HG03064 (cell line): Measurements from ENCODE around the gene ASAP2.

Experiments used
- ATAC-seq: cut with Tn5 transposase; IDR thresholded peaks from one replicate; pipeline ENCODE4 v1.9.1; 2021; ENCODE audit warnings: low read depth; ENCODE audit not compliant: unreplicated experiment

ASAP2 gene

DNA sequence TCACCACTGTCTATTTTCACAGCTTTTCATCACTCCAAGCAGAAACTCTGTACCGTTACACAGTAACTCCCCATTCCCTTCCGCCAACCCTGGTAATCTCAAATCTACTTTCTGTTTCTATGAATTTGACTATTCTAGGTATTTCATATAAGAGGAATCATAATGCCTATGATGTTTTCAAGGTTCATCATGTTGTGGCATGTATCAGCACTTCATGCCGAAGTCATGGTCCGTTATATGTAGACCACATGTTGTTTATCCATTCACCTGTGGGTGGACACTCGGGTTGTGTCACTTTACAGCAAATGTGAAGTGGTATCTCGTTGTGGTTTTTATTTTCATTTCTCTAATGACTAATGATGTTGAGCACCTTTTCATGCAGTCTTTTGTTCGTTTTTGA lies 238.5 kb downstream of the ASAP2 start:
- ATAC-seq: no peak

DNA sequence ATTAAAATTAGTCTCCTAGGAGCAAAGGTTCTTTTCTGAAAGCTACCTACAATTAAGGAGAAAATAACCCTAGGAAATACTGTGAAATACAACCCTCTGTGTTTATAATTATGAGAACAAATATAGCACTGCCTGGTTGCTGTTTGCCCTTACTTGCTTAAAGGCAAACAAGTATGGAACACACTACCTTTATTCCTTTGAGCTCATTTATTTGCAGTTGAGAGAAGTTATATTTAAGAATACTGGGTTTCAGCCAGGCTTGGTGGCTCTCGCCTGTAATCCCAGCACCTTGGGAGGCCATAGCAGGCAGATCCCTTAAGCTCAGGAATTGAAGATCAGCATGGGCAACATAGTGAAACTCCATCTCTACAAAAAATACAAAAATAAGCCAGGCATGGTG lies 244.6 kb downstream of the ASAP2 start:
- ATAC-seq: no peak
